Measurements from ENCODE around the gene CST9. TPM values are rescaled to one million over a fixed set of nuclear protein-coding genes. Genes with fewer than 3 reads are reported as not detected.

CST9 gene
- total RNA-seq, 1 experiment from 2014 or later: not detected

GRCh38 chr20:23607497-23608245 lies 2.0 kb upstream of the CST9 start:
- H3K79me2 ChIP-seq (ENCODE audit: low read length): no peaks in the 10 kb centered on the region
- TF ChIP-seq, protein P1, sequence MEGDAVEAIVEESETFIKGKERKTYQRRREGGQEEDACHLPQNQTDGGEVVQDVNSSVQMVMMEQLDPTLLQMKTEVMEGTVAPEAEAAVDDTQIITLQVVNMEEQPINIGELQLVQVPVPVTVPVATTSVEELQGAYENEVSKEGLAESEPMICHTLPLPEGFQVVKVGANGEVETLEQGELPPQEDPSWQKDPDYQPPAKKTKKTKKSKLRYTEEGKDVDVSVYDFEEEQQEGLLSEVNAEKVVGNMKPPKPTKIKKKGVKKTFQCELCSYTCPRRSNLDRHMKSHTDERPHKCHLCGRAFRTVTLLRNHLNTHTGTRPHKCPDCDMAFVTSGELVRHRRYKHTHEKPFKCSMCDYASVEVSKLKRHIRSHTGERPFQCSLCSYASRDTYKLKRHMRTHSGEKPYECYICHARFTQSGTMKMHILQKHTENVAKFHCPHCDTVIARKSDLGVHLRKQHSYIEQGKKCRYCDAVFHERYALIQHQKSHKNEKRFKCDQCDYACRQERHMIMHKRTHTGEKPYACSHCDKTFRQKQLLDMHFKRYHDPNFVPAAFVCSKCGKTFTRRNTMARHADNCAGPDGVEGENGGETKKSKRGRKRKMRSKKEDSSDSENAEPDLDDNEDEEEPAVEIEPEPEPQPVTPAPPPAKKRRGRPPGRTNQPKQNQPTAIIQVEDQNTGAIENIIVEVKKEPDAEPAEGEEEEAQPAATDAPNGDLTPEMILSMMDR (conservative IDR thresholded peaks at IDR 0.05; ENCODE audit: low read depth, low read length): no peak
- no peak for TF ChIP-seq EZH2 (IDR thresholded peaks at IDR 0.05; ENCODE audit: low read length, unreplicated experiment)
- no peak for TF ChIP-seq EZH2phosphoT487 (IDR thresholded peaks at IDR 0.05; ENCODE audit: borderline replicate concordance, low read length)
- H3K9me2 ChIP-seq (replicated peaks; ENCODE audit: low read length): no peaks in the 10 kb centered on the region
- no peaks in the 10 kb centered on the region for H3K9me3 ChIP-seq (ENCODE audit: low read length)
- CTCF ChIA-PET: no interaction called here
- no peaks in the 10 kb centered on the region for H3K36me3 ChIP-seq (ENCODE audit: low read depth, low read length)
- no peak overlapping the region for H2AFZ ChIP-seq (ENCODE audit: low read length)
- H4K20me1 ChIP-seq (ENCODE audit: low read length): no peaks in the 10 kb centered on the region
- H3K4me2 ChIP-seq (ENCODE audit: low read length): no peak overlapping the region
- no peak overlapping the region for H3K9ac ChIP-seq (ENCODE audit: low read length)
- POLR2A ChIA-PET (ENCODE audit: unreplicated experiment): interaction anchor here (0.5 kb wide), 1 partner anchor 74 kb away, joined by 3 read pairs; no protein-coding TSS in a partner anchor
- BruUV-seq (replicated peaks): no TSS peak
- no peak overlapping the region for H3K27ac ChIP-seq (ENCODE audit: low read length)
- no peak overlapping the region for H3K4me3 ChIP-seq (ENCODE audit: low read length)
- H3K27me3 ChIP-seq (ENCODE audit: low read length): peaks cover 13% of the 10 kb centered on the region
- H3F3A ChIP-seq (ENCODE audit: low read length, unreplicated experiment): no peaks in the 10 kb centered on the region
- DNase-seq (no peak), ATAC-seq (no peak)
- intact Hi-C loops (cut with micrococcal nuclease): loop anchor here (2.0 kb wide), 1 partner anchor 257 kb away; the partner anchor contains the start of gene NXT1
- H3K4me1 ChIP-seq (ENCODE audit: insufficient read depth, low read length): no peaks in the 10 kb centered on the region

DNA sequence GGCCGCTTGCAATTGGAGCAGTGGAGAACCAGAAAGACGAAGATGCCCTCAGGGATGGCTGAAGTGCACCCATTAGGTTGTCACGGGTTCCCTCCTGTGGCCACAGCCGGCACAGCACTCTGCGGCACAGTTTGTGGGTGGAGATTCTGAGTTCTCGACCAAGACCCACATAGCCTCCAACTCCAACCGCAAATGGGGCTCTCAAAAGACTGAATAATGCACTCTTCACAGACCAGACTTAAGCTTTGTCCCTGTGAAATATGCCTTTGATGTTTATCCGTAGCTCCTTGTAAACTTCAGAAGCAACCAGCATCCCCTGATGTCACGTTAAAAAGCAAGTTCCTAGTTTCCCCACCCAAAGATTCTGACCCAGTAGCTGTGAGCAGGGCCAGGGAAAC lies 934 bp upstream of the CST9 start:
- ChIA-PET POLR2A (ENCODE audit: unreplicated experiment) (no interaction called here), CTCF (no interaction called here)
- ATAC-seq (peak; percentile 95), DNase-seq (peak; percentile 88)
- TF ChIP-seq, protein P1 (conservative IDR thresholded peaks at IDR 0.05; ENCODE audit: low read depth, low read length): peak; percentile 95
- no peak for TF ChIP-seq EZH2 (IDR thresholded peaks at IDR 0.05; ENCODE audit: low read length, unreplicated experiment)
- Histone ChIP-seq H4K20me1 (ENCODE audit: low read length) (no peaks in the 10 kb centered on the region), H3K27ac (ENCODE audit: low read length) (no peak overlapping the region), H3F3A (ENCODE audit: low read length, unreplicated experiment) (no peaks in the 10 kb centered on the region), H3K4me2 (ENCODE audit: low read length) (0 out of 2 replicates have a peak overlapping the region, but pooled peaks have one; percentile 8), H3K4me3 (ENCODE audit: low read length) (no peak overlapping the region), H3K27me3 (ENCODE audit: low read length) (peaks cover 14% of the 10 kb centered on the region), H3K9me2 (replicated peaks; ENCODE audit: low read length) (no peaks in the 10 kb centered on the region), H3K4me1 (ENCODE audit: insufficient read depth, low read length) (no peaks in the 10 kb centered on the region), H3K79me2 (ENCODE audit: low read length) (no peaks in the 10 kb centered on the region), H3K36me3 (ENCODE audit: low read depth, low read length) (no peaks in the 10 kb centered on the region), H3K9ac (ENCODE audit: low read length) (no peak overlapping the region), H2AFZ (ENCODE audit: low read length) (no peak overlapping the region; the same call in 1 of the 2 replicates), H3K9me3 (ENCODE audit: low read length) (no peaks in the 10 kb centered on the region)
- intact Hi-C loops (cut with micrococcal nuclease): loop anchor here (1.0 to 2.0 kb wide), 2 partner anchors 165 to 256 kb away; partner anchors contain the start of gene NXT1
- BruUV-seq (replicated peaks): no TSS peak

DNA sequence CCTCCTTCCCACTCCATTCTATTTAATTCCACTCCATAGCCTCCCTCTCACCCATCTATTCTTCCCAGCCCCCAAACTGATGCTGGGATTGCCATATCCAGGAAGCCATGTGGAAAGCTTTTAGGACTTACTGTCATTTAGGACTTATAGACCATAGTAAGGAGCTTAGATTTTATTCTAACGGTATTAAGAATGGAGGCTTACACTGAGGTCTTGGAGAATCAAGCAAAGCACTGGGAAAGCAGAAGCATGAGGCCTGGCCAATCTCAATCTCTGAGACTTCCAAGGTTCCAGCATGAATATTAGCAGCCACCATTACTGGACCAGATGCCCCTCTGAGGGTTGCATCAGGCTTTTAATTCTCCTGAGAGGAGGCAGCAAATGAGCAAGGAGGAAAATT lies 1.4 kb downstream of the CST9 start:
- BruUV-seq (replicated peaks): no TSS peak
- Histone ChIP-seq H3K4me1 (ENCODE audit: insufficient read depth, low read length) (no peaks in the 10 kb centered on the region), H3K4me2 (ENCODE audit: low read length) (no peak overlapping the region), H3K9me3 (ENCODE audit: low read length) (no peaks in the 10 kb centered on the region), H2AFZ (ENCODE audit: low read length) (no peak overlapping the region), H3F3A (ENCODE audit: low read length, unreplicated experiment) (no peaks in the 10 kb centered on the region), H3K9me2 (replicated peaks; ENCODE audit: low read length) (no peaks in the 10 kb centered on the region), H3K27me3 (ENCODE audit: low read length) (peaks cover 25% of the 10 kb centered on the region), H3K27ac (ENCODE audit: low read length) (no peak overlapping the region), H3K79me2 (ENCODE audit: low read length) (no peaks in the 10 kb centered on the region), H3K36me3 (ENCODE audit: low read depth, low read length) (no peaks in the 10 kb centered on the region), H3K9ac (ENCODE audit: low read length) (no peak overlapping the region), H4K20me1 (ENCODE audit: low read length) (no peaks in the 10 kb centered on the region), H3K4me3 (ENCODE audit: low read length) (no peak overlapping the region)
- ChIA-PET POLR2A (ENCODE audit: unreplicated experiment) (no interaction called here), CTCF (no interaction called here)
- ATAC-seq (no peak), DNase-seq (no peak)
- TF ChIP-seq EZH2phosphoT487 (IDR thresholded peaks at IDR 0.05; ENCODE audit: borderline replicate concordance, low read length) (no peak), EZH2 (IDR thresholded peaks at IDR 0.05; ENCODE audit: low read length, unreplicated experiment) (no peak)
- TF ChIP-seq, protein P1 (conservative IDR thresholded peaks at IDR 0.05; ENCODE audit: low read depth, low read length): no peak
- intact Hi-C loops (cut with micrococcal nuclease): no loop called here

Measured in PC-3 (cell line).